T-helper 2 cell treated with Interferon-gamma antibody and Interleukin-4, amounts not matched to agents 5 μg/mL and 100 μg/mL, for 36 hours (primary cell): ENCODE results near the gene UTP14A.
A peak's percentile ranks its signal among the peaks of the same experiment; 100 is the strongest.

Source experiments
- DNase-seq: peaks from one replicate; pipeline ENCODE4 v3.0.0; 2021; ENCODE audit warnings: low spot score
- H3K27ac Mint-ChIP-seq: one replicate; pipeline ENCODE4 v1.8.0; 2021; ENCODE audit warnings: mild to moderate bottlenecking, mixed read lengths
- H3K27me3 Mint-ChIP-seq: one replicate; pipeline ENCODE4 v1.8.0; 2021; ENCODE audit warnings: low read depth, mixed read lengths
- H3K36me3 Mint-ChIP-seq: one replicate; pipeline ENCODE4 v1.8.0; 2021; ENCODE audit warnings: low read depth, mixed read lengths
- H3K4me1 Mint-ChIP-seq: one replicate; pipeline ENCODE4 v1.8.0; 2021; ENCODE audit warnings: low read depth, mixed read lengths
- H3K4me3 Mint-ChIP-seq: one replicate; pipeline ENCODE4 v1.8.0; 2022; ENCODE audit warnings: mild to moderate bottlenecking, moderate library complexity, mixed read lengths
- H3K9me3 Mint-ChIP-seq: one replicate; pipeline ENCODE4 v1.8.0; 2021; ENCODE audit warnings: mixed read lengths

Gene UTP14A

DNA sequence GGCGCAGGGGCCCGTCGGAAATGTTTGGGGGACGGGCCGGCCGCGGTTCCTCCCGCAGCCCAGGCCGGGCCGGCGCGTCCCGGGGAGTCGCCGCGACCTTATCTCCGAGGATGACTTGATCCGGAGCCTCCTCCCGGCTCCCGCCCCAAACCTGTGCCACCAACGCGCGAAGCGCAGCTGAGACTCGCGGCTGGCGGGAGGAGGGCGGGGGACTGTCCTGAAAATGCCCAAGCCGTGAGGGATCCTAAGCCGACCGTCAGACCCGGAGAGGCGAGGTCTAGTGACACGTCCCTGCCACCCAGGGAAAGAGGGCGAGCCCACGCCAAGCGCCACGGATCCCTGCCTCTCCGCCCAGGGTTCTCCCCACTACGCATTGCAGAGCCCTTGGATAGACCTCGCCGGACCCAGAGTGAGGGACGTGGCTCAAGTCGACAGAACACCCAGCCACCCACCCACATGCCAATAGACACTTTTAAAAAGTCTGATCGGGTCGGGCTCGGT lies 26.9 kb downstream of the UTP14A start:
- Mint-ChIP-seq H3K36me3 (no peaks in the 10 kb centered on the region), H3K9me3 (no peaks in the 10 kb centered on the region), H3K27me3 (peaks cover 12% of the 10 kb centered on the region), H3K4me3 (peak overlapping the region; percentile 58), H3K4me1 (peaks cover 4% of the 10 kb centered on the region), H3K27ac (no peak overlapping the region)
- DNase-seq, result no peak

DNA sequence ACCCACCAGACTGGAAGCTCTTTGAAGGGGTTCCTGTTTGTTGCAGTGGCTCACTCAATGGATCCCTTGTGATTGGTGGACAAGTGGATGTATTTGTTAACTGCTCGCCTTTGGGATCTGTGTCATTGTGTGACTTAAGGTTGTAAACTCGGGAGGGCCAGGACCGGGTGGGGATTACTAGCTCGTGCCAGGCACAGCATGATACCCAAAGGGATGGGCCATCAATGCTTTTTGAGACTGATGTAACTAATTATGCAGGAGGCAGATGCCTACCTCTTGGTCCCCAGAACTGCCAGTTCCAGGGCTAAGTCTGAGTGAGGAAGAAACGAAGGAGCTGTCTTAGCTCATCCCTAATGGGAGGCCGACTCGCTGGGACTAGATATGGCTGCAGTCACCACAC lies 27.7 kb downstream of the UTP14A start:
- Mint-ChIP-seq H3K9me3 (no peaks in the 10 kb centered on the region), H3K4me3 (peak overlapping the region; percentile 55), H3K27ac (no peak overlapping the region), H3K4me1 (peaks cover 9% of the 10 kb centered on the region), H3K27me3 (peaks cover 20% of the 10 kb centered on the region), H3K36me3 (no peaks in the 10 kb centered on the region)
- no peak for DNase-seq

DNA sequence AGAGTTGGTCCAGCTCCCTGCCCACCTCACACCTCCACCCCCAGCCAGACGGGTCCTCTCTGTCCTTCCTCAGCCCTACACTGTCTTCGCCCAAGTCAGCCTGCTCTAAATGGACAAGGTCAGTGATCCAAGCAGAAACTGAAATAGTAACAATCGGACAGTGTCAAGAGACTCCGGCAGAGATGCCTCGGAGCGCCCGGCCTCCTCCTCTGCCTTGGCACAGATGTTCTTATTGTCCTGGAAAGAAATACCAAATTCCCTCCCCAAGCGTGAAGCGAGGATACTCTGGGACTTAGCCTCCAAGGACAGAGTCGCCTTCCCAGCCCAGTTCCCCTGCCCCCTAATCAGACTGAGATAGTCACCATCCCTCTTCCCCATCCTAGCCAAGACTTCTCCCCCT lies 28.5 kb downstream of the UTP14A start:
- Mint-ChIP-seq H3K27me3 (peaks cover 26% of the 10 kb centered on the region), H3K27ac (no peak overlapping the region), H3K4me3 (no peak overlapping the region), H3K9me3 (no peaks in the 10 kb centered on the region), H3K36me3 (no peaks in the 10 kb centered on the region), H3K4me1 (peaks cover 9% of the 10 kb centered on the region)
- no peak for DNase-seq

DNA sequence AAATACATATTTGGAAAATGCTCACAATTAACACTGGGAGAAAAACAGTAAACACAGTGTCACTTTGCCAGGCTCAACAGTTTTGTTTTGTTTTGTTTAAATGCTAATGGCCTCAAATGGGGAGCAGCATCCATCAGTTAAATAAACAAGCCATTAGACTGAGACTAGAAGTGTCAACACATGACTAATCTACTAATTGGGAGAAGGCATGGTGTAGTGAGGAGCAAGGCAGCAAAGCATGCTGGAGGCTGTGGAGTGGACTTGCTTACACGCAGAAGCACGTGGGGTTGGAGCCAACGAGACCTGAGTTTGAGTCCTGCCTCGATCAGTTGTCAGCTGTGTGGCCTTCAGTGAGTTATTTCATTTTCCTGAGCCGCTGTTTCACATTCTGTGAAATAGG lies 29.0 kb downstream of the UTP14A start:
- H3K36me3 Mint-ChIP-seq, result no peaks in the 10 kb centered on the region

DNA sequence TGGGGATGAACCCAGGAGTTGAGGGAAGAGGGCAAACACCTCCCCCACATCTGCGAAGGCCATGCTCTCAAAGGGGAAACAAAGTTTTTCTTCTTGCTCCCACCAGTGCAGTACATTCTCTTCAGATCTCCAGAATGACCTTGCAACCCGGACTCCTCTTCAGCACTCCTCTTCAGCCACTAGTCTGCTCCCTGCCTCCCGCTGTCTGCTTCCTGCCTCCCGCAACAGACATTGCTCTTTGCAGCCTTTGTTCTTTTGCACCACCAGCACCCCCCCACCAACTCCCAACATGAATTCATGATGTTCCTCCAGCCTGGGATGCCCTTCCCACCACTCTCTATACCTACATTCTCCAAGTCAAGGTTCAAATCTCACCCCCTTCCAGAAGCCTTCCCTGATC lies 32.1 kb downstream of the UTP14A start:
- Mint-ChIP-seq H3K27me3 (peaks cover 32% of the 10 kb centered on the region), H3K4me1 (peaks cover 6% of the 10 kb centered on the region), H3K9me3 (no peaks in the 10 kb centered on the region), H3K36me3 (no peaks in the 10 kb centered on the region), H3K27ac (no peak overlapping the region), H3K4me3 (no peak overlapping the region)
- no peak for DNase-seq

More for the DNA sequence above, 29.0 kb downstream of the UTP14A start:
- DNase-seq, result no peak
- H3K4me3 Mint-ChIP-seq, result no peak overlapping the region
- peaks cover 27% of the 10 kb centered on the region for H3K27me3 Mint-ChIP-seq
- H3K27ac Mint-ChIP-seq, result no peak overlapping the region
- no peaks in the 10 kb centered on the region for H3K9me3 Mint-ChIP-seq
- H3K4me1 Mint-ChIP-seq, result peaks cover 9% of the 10 kb centered on the region

DNA sequence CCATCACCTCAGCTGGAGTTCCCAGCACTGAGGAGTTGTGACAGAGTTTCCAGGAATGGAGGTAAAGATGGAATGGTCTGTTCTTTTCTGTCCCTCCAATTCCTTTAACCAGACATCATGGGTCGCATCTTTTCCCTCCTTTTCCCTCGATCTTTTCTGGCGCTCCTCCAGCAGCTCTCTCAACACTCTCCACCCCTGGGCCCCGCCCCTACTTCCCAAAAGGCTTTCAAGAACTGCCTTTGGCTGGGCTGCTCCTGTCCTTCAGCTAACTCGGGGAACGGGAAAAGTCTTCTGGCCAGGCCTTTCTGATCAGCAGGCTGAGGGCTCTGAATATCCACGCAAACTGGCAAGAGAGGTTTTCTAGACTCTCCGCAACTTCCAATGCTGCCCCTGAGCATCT lies 34.0 kb downstream of the UTP14A start:
- H3K9me3 Mint-ChIP-seq, result no peaks in the 10 kb centered on the region
- peaks cover 6% of the 10 kb centered on the region for H3K4me1 Mint-ChIP-seq
- H3K27ac Mint-ChIP-seq, result no peak overlapping the region
- DNase-seq, result no peak
- no peak overlapping the region for H3K4me3 Mint-ChIP-seq
- peaks cover 20% of the 10 kb centered on the region for H3K27me3 Mint-ChIP-seq
- H3K36me3 Mint-ChIP-seq, result no peaks in the 10 kb centered on the region

DNA sequence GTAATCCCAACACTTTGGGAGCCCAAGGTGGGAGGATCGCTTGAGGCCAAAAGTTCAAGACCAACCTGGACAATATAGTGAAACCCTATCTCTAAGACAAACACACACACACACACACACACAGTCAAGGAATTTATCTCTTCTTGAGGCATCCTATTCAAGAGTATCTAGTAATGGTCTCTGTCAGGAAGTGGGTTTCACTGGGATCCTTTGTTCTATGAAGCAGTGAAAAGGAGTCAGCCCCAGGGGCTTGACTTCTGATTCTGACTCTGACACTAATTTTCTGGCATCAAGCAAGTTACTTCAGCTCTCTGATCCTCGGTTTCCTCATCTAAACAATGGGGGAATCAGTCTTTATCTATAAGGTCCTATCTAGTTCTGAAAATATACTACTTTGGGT lies 34.8 kb downstream of the UTP14A start:
- DNase-seq, result no peak
- H3K4me3 Mint-ChIP-seq, result no peak overlapping the region
- H3K4me1 Mint-ChIP-seq, result peaks cover 6% of the 10 kb centered on the region
- no peaks in the 10 kb centered on the region for H3K36me3 Mint-ChIP-seq
- H3K9me3 Mint-ChIP-seq, result no peaks in the 10 kb centered on the region
- H3K27ac Mint-ChIP-seq, result no peak overlapping the region
- peaks cover 20% of the 10 kb centered on the region for H3K27me3 Mint-ChIP-seq

DNA sequence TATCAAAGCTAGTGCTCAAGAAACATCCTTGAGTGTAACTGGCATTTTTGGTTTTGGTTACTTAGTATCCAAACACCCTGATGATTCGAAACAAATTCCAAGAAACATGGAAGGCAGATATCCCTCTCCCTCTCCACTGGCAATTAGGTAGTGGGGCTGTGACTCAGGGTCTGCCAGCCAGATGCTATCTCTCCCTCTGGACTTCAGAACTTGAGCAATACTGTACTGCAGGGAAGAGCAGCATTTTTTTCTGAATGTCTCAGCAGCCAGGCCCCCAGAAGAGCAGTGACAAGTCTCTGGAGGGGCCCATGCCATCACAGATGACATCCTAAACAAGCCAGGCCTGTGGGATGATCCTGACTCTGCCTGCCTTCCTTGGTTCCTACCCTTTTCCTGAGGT lies 39.2 kb downstream of the UTP14A start:
- no peaks in the 10 kb centered on the region for H3K9me3 Mint-ChIP-seq
- DNase-seq, result no peak
- no peak overlapping the region for H3K27ac Mint-ChIP-seq
- peaks cover 7% of the 10 kb centered on the region for H3K27me3 Mint-ChIP-seq
- no peak overlapping the region for H3K4me3 Mint-ChIP-seq
- no peaks in the 10 kb centered on the region for H3K36me3 Mint-ChIP-seq
- peaks cover 1% of the 10 kb centered on the region for H3K4me1 Mint-ChIP-seq

DNA sequence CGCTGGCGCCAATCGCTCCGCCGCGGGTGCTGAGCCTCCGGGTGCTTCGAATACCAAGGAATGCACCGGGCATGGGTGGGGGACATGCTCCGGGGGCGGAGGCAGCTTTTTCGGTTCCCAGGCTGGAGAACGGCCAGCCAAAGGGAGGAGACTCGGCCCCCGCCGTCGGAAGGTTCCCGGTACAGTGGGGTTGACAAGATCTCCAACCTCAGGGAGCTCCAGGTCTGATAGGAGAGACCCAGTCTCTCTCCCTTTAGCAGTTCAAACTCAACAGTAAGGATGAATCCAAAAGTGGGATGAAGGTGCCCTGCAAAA lies 47.3 kb downstream of the UTP14A start:
- DNase-seq, result no peak
- no peak overlapping the region for H3K27ac Mint-ChIP-seq
- no peaks in the 10 kb centered on the region for H3K9me3 Mint-ChIP-seq
- peaks cover 3% of the 10 kb centered on the region for H3K27me3 Mint-ChIP-seq
- peaks cover 28% of the 10 kb centered on the region for H3K4me1 Mint-ChIP-seq
- peaks cover 1% of the 10 kb centered on the region for H3K36me3 Mint-ChIP-seq
- H3K4me3 Mint-ChIP-seq, result peak overlapping the region; percentile 57

DNA sequence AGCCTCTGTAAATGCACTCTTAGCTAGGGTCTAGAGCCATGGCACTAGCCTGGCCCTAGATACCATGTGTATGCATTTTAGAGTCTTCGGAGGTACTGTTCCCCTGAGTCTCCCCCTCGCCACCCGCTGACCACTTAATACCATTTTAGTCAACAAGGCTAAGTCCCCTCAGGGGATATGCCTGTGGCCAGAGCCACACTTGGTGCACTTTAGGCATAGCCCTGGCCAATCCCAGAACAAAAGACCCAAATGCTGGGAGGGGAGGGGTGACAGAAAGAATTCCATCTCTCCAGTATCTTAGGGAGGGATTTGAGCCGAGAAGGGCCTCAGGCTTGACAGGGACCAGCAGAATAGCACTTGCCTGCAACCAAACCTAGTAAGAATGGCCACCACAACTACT lies 47.9 kb downstream of the UTP14A start:
- Mint-ChIP-seq H3K4me3 (peak overlapping the region; percentile 57), H3K27ac (peak overlapping the region; percentile 65), H3K36me3 (peaks cover 1% of the 10 kb centered on the region), H3K9me3 (no peaks in the 10 kb centered on the region), H3K4me1 (peaks cover 34% of the 10 kb centered on the region), H3K27me3 (peaks cover 3% of the 10 kb centered on the region)
- no peak for DNase-seq

DNA sequence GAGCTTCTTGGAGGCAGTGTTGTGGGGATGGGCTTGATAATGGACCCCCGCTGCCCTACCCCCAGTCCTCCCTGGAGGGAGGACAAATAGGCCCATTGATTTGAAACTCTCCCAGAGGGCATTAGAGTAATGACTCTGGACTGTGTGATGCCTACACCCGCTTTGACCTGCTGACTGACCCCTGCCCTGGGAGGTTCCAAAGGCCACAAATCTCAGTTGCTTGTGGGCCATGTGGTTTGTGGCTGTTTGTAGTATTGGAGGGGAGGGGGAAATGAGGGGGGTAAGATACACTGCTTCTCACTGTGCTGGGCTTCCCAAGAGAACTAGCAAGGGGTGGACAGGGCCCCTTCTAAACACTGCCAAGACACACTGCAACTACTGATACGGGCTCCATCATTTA lies 48.8 kb downstream of the UTP14A start:
- Mint-ChIP-seq H3K36me3 (peaks cover 1% of the 10 kb centered on the region), H3K4me1 (peaks cover 37% of the 10 kb centered on the region), H3K4me3 (no peak overlapping the region), H3K27me3 (peaks cover 3% of the 10 kb centered on the region), H3K9me3 (no peaks in the 10 kb centered on the region), H3K27ac (no peak overlapping the region)
- no peak for DNase-seq

DNA sequence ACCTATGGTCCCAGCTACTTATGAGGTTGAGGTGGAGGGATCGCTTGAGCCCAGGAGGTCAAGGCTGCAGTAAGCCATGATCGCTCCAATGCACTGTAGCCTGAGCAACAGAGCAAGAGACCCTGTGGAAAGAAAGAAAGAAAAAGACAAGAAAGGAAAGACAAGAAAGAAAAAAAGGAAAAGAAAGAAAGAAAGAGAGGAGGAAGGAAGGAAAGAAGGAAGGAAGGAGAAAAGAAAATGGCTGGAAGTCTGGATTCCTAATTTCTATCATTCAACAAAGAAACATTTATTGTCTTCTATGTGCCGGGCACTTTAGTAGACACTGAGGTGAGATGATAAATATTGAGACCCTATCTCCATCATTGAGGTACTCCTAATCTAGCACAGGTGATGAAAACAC lies 49.7 kb downstream of the UTP14A start:
- peak overlapping the region; percentile 9 for H3K27ac Mint-ChIP-seq
- peaks cover 3% of the 10 kb centered on the region for H3K27me3 Mint-ChIP-seq
- no peak overlapping the region for H3K4me3 Mint-ChIP-seq
- no peak for DNase-seq
- H3K36me3 Mint-ChIP-seq, result peaks cover 1% of the 10 kb centered on the region
- H3K9me3 Mint-ChIP-seq, result no peaks in the 10 kb centered on the region
- peaks cover 40% of the 10 kb centered on the region for H3K4me1 Mint-ChIP-seq

DNA sequence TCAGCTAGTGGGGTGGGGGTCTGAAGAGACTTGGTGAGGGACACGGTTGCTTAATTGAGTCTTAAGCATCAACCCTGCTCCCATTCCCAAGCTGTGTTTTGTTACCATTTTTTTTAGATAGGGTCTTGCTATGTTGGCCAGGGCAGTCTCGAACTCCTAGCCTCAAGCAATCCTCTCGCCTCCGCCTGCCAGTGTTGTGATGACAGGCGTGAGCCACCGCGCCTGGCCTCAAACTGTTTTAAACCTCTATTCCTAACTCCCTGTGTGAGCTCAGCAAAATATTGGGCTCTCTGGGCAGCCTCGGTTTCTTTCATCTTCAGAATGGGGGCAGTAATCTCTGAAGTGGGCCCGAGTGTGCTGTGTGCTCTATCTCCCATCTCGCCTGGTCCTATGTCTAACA lies 50.2 kb downstream of the UTP14A start:
- DNase-seq, result no peak
- Mint-ChIP-seq H3K27ac (peak overlapping the region; percentile 21), H3K27me3 (peaks cover 3% of the 10 kb centered on the region), H3K9me3 (no peaks in the 10 kb centered on the region), H3K36me3 (peaks cover 1% of the 10 kb centered on the region), H3K4me1 (peaks cover 41% of the 10 kb centered on the region), H3K4me3 (peak overlapping the region; percentile 41)

DNA sequence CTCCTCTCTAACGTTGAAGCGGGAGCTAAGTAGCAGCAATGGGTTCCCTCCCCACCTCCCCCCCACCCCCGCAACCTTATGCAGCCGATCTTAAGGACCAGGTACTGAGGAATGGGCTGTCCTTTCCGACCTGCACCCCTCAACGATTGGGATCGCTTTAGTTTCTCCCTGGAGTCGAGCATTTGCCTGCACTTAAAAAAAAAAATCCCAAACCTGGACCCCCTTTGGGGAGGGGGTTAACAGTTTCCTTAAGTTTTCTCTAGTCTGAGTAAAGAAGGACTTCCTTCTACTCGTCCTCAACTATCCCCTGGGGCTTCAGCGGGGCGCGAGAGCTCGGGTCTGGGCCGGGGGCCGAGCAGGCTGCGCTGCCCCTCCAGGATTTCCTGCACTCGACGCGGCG lies 50.8 kb downstream of the UTP14A start:
- Mint-ChIP-seq H3K27ac (no peak overlapping the region), H3K36me3 (peaks cover 1% of the 10 kb centered on the region), H3K4me3 (peak overlapping the region; percentile 59), H3K27me3 (peaks cover 3% of the 10 kb centered on the region), H3K9me3 (no peaks in the 10 kb centered on the region), H3K4me1 (peaks cover 47% of the 10 kb centered on the region)
- DNase-seq, result no peak

DNA sequence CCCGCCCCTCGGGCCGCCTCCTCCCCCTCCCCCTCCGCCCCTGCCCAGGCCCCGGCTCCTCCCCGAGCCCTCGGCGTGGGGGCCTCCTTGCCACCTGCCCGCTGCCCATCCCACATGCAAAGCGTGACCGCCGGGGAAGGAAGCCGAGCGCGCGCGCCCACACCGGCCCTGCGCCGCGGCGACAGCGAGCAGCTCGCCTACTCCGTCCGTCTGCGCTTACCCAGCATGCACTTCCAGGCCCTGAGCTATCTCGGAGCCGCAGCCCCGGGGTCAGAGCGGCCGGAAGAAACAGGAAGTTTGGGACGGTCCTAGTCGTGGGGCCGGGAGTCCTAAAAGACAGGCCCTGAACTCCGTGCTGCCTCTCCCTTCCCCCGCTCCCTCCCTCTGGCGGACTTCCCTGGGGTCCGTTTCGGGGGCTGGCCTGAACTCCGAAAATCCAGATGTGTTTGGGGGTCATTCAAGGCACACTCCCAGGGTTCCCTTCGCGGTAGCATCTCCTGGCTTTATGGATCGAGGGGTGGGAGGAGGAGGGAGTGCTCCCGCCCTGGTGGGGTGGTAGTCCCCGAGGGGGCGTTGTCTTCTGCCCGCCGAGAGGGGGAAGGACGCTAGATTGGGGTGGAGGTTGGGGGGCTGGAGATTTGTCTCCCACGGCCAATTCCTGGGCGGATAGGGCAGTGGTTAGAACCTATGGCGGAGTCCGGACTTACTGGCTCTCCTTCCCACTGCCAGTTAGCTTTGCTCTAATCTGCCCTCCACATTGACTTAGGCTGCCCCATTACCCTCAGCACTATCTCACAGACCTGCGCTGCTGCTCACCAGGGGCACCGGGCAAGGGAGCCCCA lies 51.5 kb downstream of the UTP14A start:
- H3K27ac Mint-ChIP-seq, result peak overlapping the region; percentile 57
- peak; percentile 70 for DNase-seq
- no peaks in the 10 kb centered on the region for H3K9me3 Mint-ChIP-seq
- peak overlapping the region; percentile 71 for H3K4me3 Mint-ChIP-seq
- peaks cover 49% of the 10 kb centered on the region for H3K4me1 Mint-ChIP-seq
- H3K36me3 Mint-ChIP-seq, result peaks cover 1% of the 10 kb centered on the region
- H3K27me3 Mint-ChIP-seq, result peaks cover 3% of the 10 kb centered on the region
